Hepatocyte (in vitro differentiated cells): ENCODE results near the gene AP3B2.

ENCODE experiments used
- CTCF ChIP-seq: fragments of 200-600 bp; sonication (generic); IDR thresholded peaks from 2 replicates; pipeline ENCODE4 v1.5.1; 2016; ENCODE audit warnings: antibody characterized with exemption, mild to moderate bottlenecking; ENCODE audit not compliant: poor library complexity
- EZH2 ChIP-seq: fragments of 200-600 bp; sonication (generic); IDR thresholded peaks from 2 replicates; pipeline ENCODE4 v1.6.1; 2016; ENCODE audit warnings: antibody characterized with exemption, mild to moderate bottlenecking, borderline replicate concordance
- EZH2phosphoT487 ChIP-seq: fragments of 200-600 bp; sonication (generic); IDR thresholded peaks from one replicate; pipeline ENCODE4 v1.6.1; 2018; ENCODE audit warnings: antibody characterized with exemption, mild to moderate bottlenecking, low read depth, moderate library complexity; ENCODE audit not compliant: unreplicated experiment, severe bottlenecking

GRCh38 chr15:82624008-82624407 is 85.7 kb downstream of the AP3B2 start:
- TF ChIP-seq CTCF (no peak), EZH2 (no peak), EZH2phosphoT487 (no peak)
